GM12865 (cell line): Measurements from ENCODE around the gene TRAF2.

Experiments
- DNase-seq: peaks from one replicate; pipeline ENCODE4 v3.0.0; 2010; ENCODE audit warnings: low read depth
- H3K4me3 ChIP-seq: 2 replicates; pipeline ENCODE4 v1.5.1; 2011; ENCODE audit warnings: mild to moderate bottlenecking, low read depth, low read length, control low read depth
- CTCF ChIP-seq: IDR thresholded peaks from 2 replicates; pipeline ENCODE4 v1.5.1; 2011; ENCODE audit warnings: low read length, control low read depth, low read depth, inconsistent platforms; ENCODE audit not compliant: insufficient read depth; ENCODE audit errors: missing control alignments

The TRAF2 gene

GRCh38 chr9:136958898-136959850, 72.9 kb downstream of the TRAF2 start:
- no peak overlapping the region for H3K4me3 ChIP-seq
- no peak for DNase-seq
- TF ChIP-seq CTCF: no peak

- no peak for DNase-seq
- no peak for TF ChIP-seq CTCF
These were observed 74.1 kb downstream of the TRAF2 start for GRCh38 chr9:136960212-136960937.

GRCh38 chr9:136960938-136961275, 74.6 kb downstream of the TRAF2 start:
- TF ChIP-seq CTCF: no peak

More at GRCh38 chr9:136960212-136960937, 74.1 kb downstream of the TRAF2 start:
- H3K4me3 ChIP-seq: no peak overlapping the region

GRCh38 chr9:136961279-136962065, 75.2 kb downstream of the TRAF2 start:
- no peak for TF ChIP-seq CTCF
- DNase-seq: no peak
- H3K4me3 ChIP-seq: no peak overlapping the region

More at GRCh38 chr9:136960938-136961275, 74.6 kb downstream of the TRAF2 start:
- no peak for DNase-seq
- no peak overlapping the region for H3K4me3 ChIP-seq

GRCh38 chr9:136962163-136962562, 75.8 kb downstream of the TRAF2 start:
- H3K4me3 ChIP-seq: no peak overlapping the region
- TF ChIP-seq CTCF: no peak
- no peak for DNase-seq

GRCh38 chr9:136962701-136963248, 76.5 kb downstream of the TRAF2 start:
- H3K4me3 ChIP-seq: no peak overlapping the region
- TF ChIP-seq CTCF: no peak
- DNase-seq: no peak
